Mesothelial cell of epicardium (in vitro differentiated cells): ENCODE data around the gene WNT2. TPM values are rescaled to one million over a fixed set of nuclear protein-coding genes. Genes with fewer than 3 reads are reported as not detected.
"Not testable (repeated sequence)": the region's sequence is repeated elsewhere in the genome, so short reads cannot be mapped to it uniquely, and the experiment has no call there.

Experiments
- DNase-seq, 2 experiments: peaks; one replicate each; pipeline ENCODE4 v3.0.0; 2021; ENCODE audit warnings: low spot score in 2 of 2; ENCODE audit not compliant: unreplicated experiment in 2 of 2
- H3K27ac Mint-ChIP-seq: 2 replicates; pipeline ENCODE4 v1.8.0; 2021; ENCODE audit warnings: mixed read lengths
- H3K27me3 Mint-ChIP-seq: 2 replicates; pipeline ENCODE4 v1.8.0; 2021; ENCODE audit warnings: low read depth, mixed read lengths
- H3K36me3 Mint-ChIP-seq: 2 replicates; pipeline ENCODE4 v1.8.0; 2021; ENCODE audit warnings: mixed read lengths
- H3K4me1 Mint-ChIP-seq: 2 replicates; pipeline ENCODE4 v1.8.0; 2021; ENCODE audit warnings: mixed read lengths
- H3K4me3 Mint-ChIP-seq: 2 replicates; pipeline ENCODE4 v1.8.0; 2021; ENCODE audit warnings: mild to moderate bottlenecking, moderate library complexity, mixed read lengths
- H3K9me3 Mint-ChIP-seq: 2 replicates; pipeline ENCODE4 v1.8.0; 2021; ENCODE audit warnings: mixed read lengths
- CTCF ChIP-seq: fragments of 200-600 bp; sonication (generic); IDR thresholded peaks from one replicate; pipeline ENCODE4 v1.5.0; 2021; ENCODE audit warnings: antibody characterized with exemption; ENCODE audit not compliant: unreplicated experiment
- total RNA-seq: library from RNA; stranded (reverse); gene quantifications from 3 replicates; pipeline ENCODE4 v1.2.1, GENCODE V29; 2021

The WNT2 gene
- total RNA-seq, 1 donor from 2014 or later: 19.9 TPM

- H3K36me3 Mint-ChIP-seq: peaks cover 30% of the 10 kb centered on the region
- H3K27me3 Mint-ChIP-seq: no peaks in the 10 kb centered on the region
- peaks cover 14% of the 10 kb centered on the region for H3K9me3 Mint-ChIP-seq
These were observed 20.5 kb downstream of the WNT2 start for GRCh38 chr7:117302396-117302795.

DNA sequence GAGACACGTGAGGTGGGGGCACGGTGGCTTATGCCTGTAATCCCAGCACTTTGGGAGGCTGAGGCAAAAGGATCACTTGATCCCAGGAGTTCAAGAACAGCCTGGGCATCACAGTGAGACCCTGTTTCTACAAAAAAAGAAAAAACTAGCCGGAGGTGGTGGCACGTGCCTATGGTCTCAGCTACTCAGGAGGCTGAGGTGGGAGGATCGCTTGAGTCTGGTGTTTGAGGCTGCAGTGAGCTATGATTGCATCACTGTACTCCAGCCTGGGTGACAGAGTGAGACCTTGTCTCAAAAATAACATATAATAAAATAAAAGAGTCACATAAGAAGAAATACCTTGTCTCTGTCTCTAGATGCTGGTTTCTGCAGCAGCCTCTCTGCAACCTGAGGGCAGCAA lies 22.4 kb downstream of the WNT2 start:
- peaks cover 15% of the 10 kb centered on the region for H3K4me1 Mint-ChIP-seq
- H3K9me3 Mint-ChIP-seq, DNase-seq, H3K27me3 Mint-ChIP-seq, H3K4me3 Mint-ChIP-seq, H3K27ac Mint-ChIP-seq: not testable (repeated sequence)
- H3K36me3 Mint-ChIP-seq: peaks cover 22% of the 10 kb centered on the region

More at GRCh38 chr7:117302396-117302795, 20.5 kb downstream of the WNT2 start:
- DNase-seq: no peak
- peak overlapping the region; percentile 2 for H3K27ac Mint-ChIP-seq
- no peak for TF ChIP-seq CTCF
- H3K4me1 Mint-ChIP-seq: peaks cover 11% of the 10 kb centered on the region
- H3K4me3 Mint-ChIP-seq: no peak overlapping the region

DNA sequence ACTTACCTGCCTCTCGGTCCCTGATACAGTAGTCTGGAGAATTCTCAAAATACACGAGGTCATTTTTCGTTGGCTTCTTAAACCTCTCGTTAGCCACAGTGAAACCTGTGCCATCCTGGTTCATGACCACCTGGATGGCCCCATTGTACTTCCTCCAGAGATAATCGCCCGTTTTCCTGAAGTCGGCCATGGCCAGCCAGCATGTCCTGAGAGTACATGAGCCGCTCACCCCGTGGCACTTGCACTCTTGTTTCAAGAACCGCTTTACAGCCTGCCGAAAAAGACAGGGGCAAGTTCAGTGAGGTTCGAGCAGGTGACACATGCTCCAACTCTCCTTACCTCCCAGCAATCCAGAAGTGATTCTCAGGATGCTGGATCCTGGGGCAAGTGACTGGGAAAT lies 25.3 kb downstream of the WNT2 start:
- H3K36me3 Mint-ChIP-seq: peaks cover 3% of the 10 kb centered on the region

GRCh38 chr7:117296066-117296465 lies 26.8 kb downstream of the WNT2 start:
- no peaks in the 10 kb centered on the region for H3K9me3 Mint-ChIP-seq
- H3K27me3 Mint-ChIP-seq: no peaks in the 10 kb centered on the region
- no peak for TF ChIP-seq CTCF
- H3K4me1 Mint-ChIP-seq: peaks cover 16% of the 10 kb centered on the region
- no peaks in the 10 kb centered on the region for H3K36me3 Mint-ChIP-seq
- H3K4me3 Mint-ChIP-seq: no peak overlapping the region
- no peak overlapping the region for H3K27ac Mint-ChIP-seq
- no peak for DNase-seq

More for the DNA sequence above, 25.3 kb downstream of the WNT2 start:
- no peaks in the 10 kb centered on the region for H3K27me3 Mint-ChIP-seq
- DNase-seq: no peak
- H3K4me1 Mint-ChIP-seq: peaks cover 11% of the 10 kb centered on the region
- H3K9me3 Mint-ChIP-seq: no peaks in the 10 kb centered on the region
- no peak overlapping the region for H3K4me3 Mint-ChIP-seq
- H3K27ac Mint-ChIP-seq: no peak overlapping the region
- no peak for TF ChIP-seq CTCF

DNA sequence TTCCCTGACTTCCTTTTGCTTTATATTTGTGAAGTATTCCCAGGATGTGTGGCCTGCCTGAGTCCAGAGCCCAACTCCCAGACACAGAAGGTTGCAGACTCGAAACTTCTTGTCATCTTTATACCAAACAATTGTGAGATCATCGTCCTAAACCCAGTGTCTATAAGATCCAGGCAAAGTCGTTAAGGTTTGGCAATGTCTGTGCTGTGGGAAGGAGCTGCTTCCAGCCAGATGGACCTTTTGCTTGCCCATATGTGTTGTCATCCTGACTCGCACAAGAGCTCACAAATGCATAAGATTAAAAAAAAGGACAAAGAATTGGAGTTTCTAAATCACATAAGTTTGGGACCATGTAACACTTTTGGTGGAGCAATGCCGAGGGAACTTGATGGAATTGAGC lies 37.0 kb downstream of the WNT2 start:
- Mint-ChIP-seq H3K27ac (no peak overlapping the region), H3K9me3 (peaks cover 5% of the 10 kb centered on the region), H3K4me1 (peaks cover 20% of the 10 kb centered on the region), H3K36me3 (peaks cover 11% of the 10 kb centered on the region), H3K4me3 (no peak overlapping the region), H3K27me3 (no peaks in the 10 kb centered on the region)
- no peak for TF ChIP-seq CTCF
- no peak for DNase-seq

DNA sequence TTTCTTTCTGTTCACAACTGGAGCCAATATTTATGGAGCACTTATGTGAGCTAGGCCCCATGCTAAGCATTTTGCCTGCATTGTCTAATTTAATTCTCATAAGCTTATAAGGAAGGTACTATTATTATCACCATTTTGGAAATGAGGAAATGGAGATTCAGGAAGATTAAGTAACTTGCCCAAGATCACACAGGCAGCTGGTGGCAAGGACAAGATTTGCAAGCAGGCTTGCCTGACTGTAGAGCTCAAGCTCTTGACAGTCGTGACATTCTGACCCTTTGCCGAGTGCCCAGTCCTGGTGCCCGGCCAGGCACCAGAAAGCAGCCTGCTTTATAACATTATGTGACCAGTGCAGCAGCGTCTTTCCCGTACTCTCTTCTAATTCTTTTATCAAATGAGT lies 38.2 kb downstream of the WNT2 start:
- H3K36me3 Mint-ChIP-seq: peaks cover 14% of the 10 kb centered on the region
- no peak for TF ChIP-seq CTCF
- H3K9me3 Mint-ChIP-seq: peaks cover 5% of the 10 kb centered on the region
- no peak overlapping the region for H3K4me3 Mint-ChIP-seq
- H3K27ac Mint-ChIP-seq: no peak overlapping the region
- no peaks in the 10 kb centered on the region for H3K27me3 Mint-ChIP-seq
- DNase-seq: no peak
- H3K4me1 Mint-ChIP-seq: peaks cover 13% of the 10 kb centered on the region
